ENCODE measurements around the gene DNASE1L3.

Gene DNASE1L3

DNA sequence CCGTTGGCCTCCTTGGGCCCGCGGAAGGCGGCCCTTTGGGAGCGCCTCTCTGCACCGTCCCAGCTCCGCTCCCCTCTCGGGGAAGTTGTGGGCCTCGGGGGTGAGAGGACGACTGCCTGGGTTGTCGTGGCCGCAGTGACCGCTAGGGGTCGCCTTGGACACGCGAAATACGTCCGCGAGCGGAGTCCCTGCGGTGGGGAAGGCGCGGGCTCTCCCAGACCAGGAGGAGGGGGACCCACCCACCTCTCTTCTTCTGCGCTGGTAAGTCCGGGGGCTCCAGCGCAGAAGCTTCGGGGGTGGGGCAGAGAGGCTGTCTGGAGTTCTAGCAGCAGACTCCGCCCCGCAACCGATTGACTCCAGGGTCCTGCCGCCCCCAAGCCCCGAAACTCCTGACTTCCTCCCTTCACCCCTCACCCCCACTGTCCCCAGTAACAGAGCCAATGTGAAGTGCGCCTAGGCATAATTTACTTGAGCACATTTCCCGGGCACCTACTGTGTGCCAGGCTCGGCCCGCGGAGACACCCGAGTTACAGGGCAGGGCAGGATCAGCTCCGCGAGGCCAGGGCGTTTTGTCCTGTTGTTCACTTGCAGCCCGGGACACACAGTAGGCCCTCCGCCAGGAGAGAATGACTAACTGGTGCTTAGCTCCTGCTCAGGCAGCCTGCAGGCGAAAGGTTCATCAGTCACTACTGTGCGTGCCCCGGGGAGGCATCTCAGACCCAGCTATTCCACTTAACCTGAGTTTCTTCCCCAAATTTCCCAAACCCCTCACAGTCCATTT, 32.8 kb downstream of the DNASE1L3 start:
- DNase-seq, result peak; percentile 36 to 70 (median 58)

DNA sequence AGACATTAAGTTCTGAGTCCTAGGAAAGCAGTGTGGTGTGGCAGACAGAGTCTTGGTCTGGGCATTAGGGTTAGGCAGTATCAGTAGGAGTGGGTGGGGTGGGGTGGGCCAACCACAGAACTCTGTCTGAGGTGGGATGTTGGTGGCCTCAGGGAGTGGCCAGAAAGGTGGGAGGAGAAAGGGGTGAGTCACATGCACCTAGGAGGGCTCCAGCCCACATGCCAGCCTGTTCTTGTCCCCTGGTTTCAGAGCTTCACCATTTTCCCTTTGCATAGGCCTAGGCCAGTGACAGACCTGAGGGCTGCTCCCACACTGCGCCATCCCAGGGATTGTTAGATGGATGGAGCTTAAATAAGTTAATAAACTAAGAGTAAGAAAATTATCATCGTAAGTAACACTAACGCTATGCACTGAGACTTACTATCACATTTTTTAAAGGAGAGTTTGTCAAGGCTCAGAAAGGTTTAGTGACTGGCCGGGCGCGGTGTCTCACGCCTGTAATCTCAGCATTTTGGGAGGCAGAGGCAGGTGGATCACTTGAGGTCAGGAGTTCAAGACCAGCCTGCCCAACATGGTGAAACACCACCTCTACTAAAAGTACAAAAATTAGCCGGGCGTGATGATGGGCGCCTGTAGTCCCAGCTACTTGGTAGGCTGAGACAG, 33.8 kb downstream of the DNASE1L3 start:
- DNase-seq, result no peak

DNA sequence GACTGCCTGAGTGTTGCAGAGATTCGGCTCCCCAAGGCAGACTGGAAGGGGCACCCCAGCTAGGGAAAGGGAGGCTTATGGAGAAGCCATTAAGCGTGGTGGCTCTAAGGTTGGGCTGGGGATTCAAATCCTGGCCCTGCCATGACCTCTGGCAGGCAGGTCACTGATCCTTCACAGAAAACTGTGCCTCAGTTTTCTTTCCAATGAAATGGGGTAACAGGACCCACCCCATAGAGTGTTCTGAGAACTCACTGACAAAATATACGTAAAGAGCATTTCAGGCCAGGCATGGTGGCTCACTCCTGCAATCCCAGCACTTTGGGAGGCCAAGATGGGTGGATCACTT, 34.6 kb downstream of the DNASE1L3 start:
- DNase-seq, result no peak

DNA sequence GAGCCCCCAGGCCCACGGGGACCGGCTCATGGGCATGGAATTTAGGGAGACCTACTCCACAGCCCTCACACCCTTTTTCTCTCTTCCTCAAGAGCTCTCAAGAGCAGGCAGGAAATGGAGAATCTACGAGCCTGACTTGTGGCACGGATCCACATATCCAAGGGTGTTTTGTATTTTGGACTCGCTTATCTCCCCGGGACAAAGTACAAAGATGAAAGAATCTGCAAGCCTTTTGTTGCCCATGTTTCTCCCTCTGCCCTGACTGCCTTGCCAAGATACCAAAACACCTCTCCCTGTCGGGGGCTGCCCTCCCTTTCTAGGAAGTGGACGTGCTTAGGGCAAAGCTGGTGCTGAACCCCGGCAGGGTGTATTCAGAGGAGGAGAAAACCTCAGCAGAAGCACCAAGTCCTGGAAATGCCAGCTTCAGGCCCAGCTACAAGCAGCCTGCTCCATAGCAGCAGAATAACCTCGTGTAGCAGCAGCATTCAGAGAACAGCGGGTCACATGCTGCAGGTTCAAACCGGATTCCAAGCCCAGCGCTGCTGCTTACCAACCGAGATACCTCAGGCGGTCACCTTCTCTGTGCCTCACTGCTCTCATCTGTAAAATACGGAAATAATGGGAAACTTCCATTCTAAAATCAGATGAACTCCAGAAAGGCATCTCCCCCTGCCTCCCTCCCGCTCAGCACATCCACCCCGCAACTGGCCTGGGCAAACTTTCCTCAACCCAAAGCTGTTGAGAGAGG, 35.2 kb downstream of the DNASE1L3 start:
- no peak for DNase-seq

DNA sequence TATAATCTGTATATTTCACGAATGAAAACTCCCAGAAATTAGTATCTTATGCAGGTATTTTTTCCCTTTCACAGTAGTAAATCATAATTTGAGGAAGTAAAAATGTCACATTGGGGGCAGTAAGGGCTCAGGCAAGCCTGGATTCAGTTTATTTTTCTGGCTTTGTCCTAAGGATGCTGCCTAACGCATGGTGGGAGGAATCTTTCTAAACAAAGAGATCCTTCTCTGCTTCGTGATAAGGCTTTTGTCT, 35.7 kb downstream of the DNASE1L3 start:
- DNase-seq, result no peak

DNA sequence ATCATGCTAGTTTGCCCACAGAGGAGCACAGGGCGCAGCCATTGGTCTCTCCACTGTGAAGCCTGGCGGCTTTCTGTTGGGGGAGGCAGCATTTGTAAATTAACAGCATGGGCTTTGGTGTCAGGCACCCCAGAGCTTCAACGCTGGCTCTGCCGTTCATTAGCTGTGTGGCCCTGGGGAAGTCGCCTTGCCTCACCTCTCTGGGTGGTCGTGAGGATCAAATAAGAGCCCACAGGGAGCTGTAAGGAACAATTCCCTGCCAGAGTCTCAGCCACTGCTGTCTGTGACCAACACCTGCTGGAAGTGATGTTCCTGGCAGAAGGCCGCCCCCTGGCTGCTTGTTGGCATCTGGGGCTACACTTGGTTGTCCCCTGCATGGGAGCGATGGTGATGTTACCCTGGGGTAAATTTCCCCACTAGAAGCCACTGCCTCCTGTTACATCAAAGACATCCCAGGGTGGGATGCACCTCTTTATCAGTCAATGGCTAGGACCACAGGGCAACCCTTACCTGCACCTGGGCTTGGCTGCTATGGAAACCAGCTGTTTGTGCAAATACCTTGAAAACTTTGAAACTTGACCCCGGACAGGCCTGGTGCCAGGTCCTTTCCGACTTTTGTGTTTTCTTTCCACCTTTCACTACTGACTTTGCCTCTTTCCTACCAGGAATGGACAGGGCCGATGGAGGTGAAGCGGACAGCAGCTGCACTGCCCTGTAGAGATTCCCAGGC, 36.9 kb downstream of the DNASE1L3 start:
- peak; percentile 27 to 64 (median 44) for DNase-seq

DNA sequence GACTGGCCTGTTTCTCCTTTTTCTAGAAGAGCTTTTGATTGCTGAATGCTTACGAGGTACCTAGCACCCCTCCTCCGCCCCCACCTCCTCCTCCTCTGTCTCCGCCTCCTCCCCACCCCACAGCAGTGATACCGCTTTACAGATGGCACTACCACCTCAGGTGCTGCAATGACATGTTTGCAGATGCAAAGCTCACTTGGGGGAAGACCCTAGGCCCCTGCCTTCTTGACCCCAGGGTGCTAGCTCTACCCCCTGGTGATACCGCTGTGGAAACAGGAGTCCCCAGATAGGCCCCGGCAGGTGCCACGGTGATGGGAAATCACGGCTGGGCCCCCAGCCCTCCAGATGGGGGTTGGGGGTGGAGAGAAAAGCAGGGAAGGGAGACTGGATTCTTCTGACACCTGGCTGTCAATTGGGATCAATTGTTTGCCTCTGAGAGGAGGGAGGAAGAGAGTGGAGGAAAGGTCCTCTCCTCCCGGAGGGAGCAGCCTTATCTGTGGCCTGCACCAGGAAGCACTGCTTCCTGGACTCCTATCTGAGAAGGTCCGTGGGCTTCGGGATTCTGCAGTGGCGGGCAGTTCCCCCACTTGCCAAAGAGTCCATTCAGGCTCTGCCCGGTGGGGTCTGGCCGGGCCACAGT, 37.6 kb downstream of the DNASE1L3 start:
- DNase-seq, result peak in 2 of 3 experiments; percentile 12 to 41

DNA sequence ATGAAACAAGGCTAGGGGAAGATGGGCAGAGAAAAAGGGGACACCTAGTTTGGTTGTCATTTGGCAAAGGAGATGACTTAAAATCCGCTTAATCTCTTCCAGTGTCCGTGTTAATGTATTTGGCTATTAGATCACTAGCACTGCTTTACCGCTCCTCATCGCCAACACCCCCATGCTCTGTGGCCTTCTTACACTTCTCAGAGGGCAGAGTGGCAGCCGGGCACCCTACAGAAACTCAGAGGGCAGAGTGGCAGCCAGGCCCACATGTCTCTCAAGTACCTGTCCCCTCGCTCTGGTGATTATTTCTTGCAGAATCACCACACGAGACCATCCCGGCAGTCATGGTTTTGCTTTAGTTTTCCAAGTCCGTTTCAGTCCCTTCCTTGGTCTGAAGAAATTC, 39.6 kb downstream of the DNASE1L3 start:
- DNase-seq, result no peak

DNA sequence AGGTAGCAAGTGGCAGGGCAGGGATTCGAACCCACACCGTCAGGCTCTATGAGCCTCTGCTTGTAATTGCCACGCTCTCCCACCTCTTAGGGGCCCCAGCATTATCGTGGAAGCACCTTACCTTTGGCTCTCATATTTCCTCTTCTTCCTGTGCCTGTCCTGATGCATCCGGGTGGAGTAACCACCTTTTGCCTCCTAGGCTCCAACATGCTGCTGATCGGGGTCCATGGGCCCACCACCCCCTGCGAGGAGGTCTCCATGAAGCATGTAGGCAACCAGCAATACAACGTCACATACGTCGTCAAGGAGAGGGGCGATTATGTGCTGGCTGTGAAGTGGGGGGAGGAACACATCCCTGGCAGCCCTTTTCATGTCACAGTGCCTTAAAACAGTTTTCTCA, 40.4 kb downstream of the DNASE1L3 start:
- DNase-seq, result no peak

DNA sequence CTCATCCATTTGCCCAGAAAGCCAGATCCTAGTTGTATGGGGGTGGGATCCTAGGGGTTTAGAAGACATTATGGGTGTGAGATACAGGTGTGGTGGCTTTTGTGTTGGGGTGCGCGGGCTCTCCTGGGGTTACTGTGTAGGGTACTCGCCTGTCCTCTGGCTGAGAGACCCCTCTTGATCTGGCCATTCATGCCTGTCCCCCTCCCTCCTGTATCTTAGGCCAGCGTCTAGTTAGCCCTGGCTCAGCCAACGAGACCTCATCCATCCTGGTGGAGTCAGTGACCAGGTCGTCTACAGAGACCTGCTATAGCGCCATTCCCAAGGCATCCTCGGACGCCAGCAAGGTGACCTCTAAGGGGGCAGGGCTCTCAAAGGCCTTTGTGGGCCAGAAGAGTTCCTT, 41.4 kb downstream of the DNASE1L3 start:
- no peak for DNase-seq

DNA sequence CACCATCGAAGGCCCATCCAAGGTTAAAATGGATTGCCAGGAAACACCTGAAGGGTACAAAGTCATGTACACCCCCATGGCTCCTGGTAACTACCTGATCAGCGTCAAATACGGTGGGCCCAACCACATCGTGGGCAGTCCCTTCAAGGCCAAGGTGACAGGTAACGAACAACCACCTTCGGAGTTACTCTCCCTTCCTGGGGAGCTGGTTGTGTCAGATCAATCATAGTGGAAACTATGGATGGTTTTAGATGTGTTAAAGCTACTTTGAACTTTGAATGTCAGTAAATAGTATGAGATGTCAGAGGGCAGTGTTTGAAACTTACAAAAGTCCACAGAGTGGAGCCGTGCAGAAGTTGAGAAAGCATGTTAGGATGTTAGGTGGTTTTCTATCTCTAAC, 42.3 kb downstream of the DNASE1L3 start:
- DNase-seq, result no peak

DNA sequence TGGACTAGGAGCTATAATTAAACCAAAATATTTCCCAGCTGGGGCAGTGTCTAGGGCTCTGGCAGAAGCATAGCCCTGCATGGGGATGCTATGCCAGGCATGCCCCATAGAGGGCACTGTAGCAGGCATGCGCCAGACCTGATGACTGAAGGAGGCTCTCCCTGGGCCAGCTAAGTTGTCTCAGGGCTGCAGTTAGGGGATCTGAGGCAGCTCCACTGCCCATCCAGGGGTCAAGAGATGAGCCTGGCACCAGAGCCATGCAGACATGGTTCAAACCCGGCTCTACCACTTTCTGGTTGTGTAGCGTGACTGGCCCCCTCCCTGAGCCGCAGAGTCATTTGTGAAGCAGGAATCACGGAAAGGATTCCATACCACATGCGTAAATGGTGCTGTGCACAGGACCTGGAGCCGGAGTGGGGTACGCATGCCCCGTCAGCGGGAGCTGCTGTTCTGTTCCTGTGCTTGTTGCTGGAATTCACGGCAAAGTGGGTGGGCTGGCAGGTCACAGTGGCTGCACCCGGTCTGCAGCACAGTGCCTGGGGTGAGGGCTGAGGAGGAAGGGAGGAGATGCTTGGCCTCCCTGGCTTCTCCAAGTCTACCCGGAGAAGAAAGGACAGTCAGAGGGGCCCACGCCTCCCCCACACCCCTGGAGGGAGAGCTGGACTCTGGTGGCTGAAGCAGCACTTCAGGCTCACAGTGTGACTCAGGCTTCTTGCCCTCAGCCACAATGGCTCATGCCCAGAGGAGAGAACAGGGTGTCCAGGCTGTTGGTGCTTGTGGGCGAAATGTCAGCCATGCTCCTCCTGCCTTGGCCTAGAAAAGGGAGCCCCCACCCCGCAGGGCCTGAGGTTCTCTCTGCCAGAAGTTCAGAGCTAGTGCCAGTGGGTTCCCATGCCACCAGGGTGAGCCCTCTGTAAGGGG, 43.1 kb downstream of the DNASE1L3 start:
- DNase-seq, result no peak

DNA sequence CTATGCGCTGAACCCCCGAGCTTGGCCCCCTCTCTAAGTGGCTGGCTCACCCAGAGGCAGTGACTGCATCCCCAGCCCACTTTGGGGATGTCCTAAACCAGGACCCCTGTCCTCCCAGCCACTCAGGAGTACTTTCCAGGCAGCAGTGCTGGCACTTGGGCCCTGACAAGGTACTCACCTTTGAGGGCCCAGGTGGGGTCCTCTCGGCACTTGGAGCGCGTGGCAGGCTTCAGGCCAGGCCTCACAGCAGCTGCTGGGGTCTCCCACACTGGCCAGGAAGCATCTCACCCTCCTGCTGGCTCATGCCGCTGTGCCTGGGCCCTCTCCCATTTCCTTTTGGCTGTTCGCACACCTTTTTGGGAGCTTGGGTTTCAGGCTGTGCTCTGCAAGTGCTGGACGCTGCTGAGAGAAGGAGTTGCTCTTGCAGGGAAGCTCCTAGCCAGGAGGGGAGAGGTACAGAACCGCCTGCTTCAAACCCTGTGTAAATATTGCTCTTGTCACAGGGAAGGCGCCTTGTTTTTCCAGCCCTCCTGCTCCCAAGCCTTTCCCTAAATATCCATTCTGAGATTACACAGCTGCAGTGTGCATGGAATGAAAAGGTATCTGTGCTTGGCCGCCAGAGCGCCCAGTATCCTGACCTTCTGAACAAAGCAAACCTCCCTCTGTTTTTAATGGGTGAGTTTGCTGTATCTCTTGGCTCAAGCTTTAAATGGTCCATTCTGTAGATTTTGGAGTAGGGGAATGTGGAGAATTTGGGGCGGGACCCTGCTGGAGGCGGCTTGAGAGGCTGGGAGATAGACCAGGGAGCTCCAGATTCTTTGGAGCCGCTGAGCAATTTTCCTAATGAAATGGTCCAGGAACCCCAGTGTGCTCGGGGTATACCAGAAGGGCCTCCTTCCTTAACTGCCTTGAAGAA, 45.6 kb downstream of the DNASE1L3 start:
- peak in 2 of 3 experiments; percentile 43 to 68 for DNase-seq

DNA sequence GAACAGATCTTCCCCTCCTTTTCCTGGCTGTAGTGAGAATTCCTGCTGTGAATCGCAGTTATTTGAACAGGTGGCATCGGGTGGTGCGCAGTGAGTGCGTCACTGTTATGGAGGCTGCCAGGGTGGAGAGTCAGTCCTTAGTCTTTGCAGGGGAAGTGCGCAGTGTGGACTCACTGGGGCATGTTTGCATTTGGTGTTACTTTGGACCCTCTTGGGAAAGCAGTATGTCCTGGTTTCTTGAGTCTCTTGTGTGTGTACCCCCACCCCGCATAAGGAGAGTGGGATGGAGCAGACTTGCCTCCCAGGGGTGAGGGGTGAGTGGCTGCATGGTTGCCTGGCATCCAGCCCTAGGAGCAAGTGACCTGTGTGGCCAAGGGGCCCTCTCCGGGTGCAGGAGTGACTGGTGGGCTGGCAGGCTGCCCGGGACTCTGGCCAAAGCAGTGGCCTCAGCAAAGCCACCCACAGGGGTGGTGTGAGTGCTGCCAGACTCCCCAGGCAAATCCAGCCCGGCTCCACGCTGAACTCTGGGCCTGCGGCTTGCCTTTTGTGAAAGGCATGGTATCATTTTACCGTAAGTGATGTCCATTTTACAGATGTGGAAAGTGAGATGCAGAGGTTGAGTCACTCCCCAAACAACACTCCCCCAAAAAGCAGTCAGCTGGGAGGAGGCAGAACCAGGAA, 46.4 kb downstream of the DNASE1L3 start:
- peak; percentile 27 to 91 (median 80) for DNase-seq

DNA sequence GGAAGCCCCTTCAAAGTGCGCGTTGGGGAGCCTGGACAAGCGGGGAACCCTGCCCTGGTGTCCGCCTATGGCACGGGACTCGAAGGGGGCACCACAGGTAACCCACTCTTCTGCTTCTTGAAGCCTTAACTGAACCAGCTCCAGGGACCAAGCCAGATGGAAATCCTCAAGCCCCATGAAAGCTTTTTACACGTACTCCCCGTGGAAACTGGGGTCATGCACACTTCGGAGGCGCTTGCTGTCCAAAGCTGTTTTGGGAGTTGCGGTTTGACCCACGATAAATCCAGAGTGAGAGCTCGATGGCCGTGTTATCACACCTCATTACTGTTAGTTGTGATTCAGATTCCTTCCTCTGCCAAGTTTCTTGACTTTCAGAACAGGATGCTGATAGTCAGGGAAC, 47.5 kb downstream of the DNASE1L3 start:
- no peak for DNase-seq

DNA sequence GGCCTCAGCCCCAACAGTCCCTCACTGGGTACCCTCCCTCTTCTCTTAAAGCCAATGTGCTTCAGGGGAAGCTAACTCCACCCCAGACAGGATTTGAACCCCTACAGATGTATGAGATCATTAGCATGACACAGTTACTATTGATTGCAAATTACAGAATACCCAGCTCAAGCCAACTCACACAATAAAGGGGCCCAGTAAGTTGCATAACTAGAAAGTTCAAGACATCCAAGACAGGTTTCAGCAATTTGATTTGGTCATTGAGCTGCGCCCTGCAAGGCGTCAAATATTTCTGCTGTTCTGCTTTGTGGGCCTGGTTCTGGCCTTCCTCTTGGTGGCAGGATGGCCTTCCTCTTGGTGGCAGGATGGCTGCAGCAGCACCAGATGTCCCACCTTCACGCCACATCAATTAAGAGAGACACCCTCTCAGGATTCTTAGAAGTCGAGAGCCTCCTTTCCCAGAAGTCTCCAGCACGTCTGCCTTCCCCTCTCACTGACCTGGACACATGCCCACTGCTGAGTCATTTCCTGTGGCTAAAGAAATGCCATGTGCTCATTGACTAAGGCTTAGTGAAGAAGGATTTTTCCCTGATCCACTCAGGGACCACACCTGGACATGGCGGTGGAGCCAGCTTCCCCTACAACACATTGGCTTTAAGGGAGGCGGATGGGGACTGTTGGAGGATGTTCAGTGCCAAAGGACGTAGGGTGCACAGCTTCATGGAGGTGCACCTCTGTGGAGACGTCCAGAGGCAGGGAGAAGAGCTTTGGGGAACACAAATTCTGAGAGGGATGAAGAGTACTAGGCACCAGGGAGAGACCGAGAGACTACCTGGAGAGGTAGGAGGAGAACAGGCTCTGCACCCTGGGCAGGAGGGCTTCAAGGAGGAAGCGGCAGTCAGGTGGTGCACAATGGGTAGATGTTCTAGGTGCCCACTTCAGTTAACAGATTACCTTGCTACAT, 49.1 kb downstream of the DNASE1L3 start:
- no peak for DNase-seq

DNA sequence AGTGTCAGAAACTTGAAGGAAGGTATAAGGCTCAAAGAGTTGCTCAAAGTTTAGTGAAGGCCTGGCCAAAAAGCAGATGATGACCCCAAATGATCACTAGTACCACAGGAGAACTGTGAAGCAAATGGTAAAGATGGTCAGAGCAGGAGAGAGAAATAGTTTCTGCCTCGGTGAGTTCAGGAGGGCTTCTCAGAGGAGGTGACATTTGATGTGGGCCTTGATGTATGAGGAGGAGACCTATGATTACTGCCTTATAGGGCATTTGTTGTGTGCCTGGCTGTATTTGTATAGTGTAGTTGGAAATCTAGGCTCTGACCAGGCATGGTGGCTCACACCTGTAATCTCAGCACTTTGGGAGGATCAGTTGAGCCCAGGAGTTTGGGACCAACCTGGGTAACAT, 50.4 kb downstream of the DNASE1L3 start:
- no peak for DNase-seq

DNA sequence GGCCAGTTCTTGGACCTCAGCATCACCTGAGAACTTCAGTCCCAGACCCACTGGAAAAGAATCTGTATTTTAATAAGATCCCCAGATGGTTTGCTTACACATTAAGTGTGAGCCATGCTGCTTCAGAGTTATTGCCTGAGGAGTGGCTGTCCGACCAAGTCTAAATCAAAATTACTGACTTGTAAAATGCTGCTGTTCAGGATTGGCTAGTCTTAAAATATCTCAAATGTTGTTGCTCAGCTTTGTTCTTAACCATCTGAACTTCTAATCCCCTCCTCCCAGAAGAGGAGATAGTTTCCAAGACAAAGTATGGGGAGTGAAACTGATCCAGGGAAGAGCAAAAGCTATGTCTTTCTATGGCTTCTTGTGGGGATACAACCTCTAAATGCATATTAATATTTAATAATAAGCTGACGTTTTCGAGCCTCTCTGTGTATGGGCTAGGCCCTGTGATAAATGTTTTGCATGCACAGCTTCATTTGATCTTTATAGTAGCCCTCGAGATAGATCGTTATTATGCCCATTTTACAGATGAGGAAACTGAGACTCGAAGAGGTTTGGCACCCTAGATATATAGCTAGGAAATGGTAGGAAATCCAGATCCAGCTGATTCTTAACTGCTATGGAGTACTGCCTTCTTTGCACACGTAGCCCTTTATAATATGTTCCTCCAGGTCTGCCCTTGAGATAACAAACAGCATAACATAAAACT, 52.2 kb downstream of the DNASE1L3 start:
- DNase-seq, result no peak

Measured in NCI-H1417 (cell line).